LoVo (cell line): ENCODE results near the gene GPLD1.

Experiments
- DNase-seq: peaks from one replicate; pipeline ENCODE4 v3.0.0-alpha.2; 2016; ENCODE audit warnings: low spot score

The GPLD1 gene

GRCh38 chr6:24501374-24501773, 12.0 kb upstream of the GPLD1 start:
- DNase-seq, result no peak

GRCh38 chr6:24500683-24501082, 11.3 kb upstream of the GPLD1 start:
- no peak for DNase-seq

- no peak for DNase-seq
These were observed 8.0 kb upstream of the GPLD1 start for GRCh38 chr6:24497254-24497970.

DNA sequence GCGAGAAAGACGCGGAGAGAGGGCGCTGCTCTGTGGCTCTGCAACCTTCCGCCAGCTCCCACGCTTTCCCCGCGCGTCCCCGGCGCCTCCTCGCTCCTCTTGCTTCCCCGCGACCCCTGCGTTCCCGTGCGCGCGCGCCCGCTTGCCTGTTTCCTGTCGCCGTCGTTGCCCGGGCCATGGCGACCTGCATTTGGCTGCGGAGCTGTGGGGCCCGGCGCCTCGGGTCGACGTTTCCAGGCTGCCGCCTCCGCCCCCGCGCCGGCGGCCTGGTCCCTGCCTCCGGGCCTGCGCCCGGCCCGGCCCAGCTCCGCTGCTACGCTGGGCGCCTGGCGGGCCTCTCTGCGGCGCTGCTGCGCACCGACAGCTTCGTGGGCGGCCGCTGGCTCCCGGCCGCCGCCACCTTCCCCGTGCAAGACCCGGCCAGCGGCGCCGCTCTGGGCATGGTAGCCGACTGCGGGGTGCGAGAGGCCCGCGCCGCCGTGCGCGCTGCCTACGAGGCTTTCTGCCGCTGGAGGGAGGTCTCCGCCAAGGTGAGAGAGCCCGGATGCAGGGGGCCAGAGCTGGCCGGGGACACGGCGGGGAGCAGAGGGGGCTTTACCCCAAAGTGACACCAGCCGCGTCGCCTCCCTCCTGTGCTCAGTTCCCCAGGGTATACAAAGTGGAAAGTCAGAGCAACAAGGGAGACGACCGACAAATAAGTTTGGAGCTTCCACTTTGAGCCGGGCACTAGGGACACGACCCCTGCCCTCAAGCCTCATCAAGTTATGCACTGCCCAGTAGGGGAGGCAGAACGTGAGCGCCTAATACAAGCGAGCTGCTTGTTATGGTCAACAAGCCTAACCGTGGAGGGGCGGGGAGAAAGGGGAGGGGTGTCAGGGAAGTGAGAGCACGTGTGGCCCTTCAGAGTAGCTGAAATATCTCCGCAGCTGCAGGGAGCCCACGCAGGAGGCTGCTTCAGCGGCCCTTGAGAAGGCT, 5.7 kb upstream of the GPLD1 start, which contains the start of gene ALDH5A1:
ALDH5A1 (plus strand) TSS at position 149 of the 975 bp plus-strand sequence; CDS start at position 177, 28 bp downstream.
- DNase-seq, result peak; percentile 67

DNA sequence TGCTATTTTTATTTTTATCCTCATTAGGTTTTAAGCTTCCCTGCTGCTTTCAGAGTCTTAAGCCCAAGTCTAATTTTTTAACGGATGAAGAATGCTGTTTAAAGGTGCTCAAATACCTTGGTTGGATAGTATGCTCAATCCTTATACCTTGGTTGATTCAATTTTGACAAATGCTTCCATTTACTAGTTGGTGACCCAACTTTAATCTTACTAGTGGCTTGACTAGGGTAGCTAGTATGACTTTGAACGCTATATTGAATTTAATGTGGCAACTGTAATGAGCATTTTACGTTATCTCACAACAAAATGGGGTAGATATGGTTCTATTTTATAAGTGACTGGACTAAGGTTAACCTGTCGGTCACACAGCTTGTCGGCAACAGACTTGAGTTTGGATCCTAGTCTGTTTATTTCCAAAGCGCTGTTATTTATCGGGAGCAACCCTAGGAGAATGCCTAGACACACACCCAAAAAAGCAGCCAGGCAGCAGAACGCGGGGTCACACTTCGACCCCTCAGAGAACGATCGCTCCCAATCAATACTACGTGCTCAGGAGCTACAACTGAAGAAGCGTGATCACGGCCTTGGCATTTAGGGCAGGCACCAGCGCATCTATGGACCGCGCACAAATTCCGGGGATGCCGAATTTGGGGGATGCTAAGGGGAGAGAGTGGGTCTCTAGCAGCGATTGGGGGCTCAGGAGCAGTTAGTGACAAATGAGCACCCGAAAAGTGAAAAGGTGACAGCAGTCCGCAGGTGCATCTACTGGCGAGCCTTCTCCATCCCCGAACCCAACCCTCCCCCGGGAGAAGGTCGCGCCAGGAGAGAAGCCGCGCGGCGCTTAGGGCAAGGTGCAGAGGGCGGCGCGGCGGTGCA, 4.8 kb upstream of the GPLD1 start:
- no peak for DNase-seq

GRCh38 chr6:24492475-24492874, 3.1 kb upstream of the GPLD1 start:
- DNase-seq, result peak; percentile 23

DNA sequence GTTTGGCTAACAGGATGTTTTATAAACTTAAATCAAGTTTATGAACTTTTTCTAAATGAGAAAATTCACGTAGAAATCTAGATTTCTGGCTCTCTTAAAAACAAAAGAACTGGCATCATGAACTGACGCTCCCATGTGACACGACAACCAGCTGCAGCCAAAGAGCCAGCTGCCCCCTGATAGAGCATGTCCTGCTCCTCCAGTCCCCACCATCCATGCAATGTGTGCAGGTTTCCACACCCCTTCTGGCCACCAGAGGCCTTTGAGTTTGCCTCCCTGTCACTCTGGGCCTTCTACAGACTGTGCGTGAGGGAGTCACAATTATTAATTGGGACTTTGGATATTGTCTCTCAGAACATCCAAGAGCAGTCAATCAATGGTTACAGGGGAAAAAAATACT, 1.6 kb upstream of the GPLD1 start:
- DNase-seq, result no peak

GRCh38 chr6:24489881-24490280, 503 bp upstream of the GPLD1 start:
- DNase-seq, result no peak

- DNase-seq, result no peak
These were observed 3.3 kb downstream of the GPLD1 start for GRCh38 chr6:24486065-24486464.

DNA sequence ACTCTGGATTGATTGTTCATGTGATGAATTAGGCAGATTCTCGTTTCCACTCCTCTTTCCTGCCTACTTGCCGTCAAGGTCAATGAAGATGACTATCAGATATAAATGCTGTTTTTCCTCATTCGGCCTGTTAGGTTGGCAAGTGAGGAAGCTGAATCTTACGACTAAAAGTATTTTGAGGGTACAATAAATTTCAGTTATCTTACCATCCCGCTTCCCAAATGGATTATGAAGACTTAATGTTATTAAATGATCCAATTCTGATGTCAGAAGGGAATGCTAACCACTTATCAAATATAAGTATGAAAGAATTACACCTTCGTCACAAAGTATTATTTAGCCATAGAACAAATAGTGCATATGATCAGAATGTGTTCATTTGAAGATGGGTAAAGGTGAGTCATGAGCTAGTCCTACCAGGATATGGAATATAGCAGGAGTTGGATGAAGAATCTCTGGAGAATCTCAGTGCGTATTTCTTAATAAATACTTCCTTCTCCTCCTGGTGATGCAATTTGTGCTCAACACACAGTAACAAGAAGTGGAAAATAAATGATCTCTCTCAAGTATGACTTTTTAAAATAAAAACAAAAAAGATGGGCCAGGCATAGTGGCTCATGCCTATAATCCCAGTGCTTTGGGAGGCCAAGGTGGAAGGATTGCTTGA, 4.6 kb downstream of the GPLD1 start:
- DNase-seq, result no peak

DNA sequence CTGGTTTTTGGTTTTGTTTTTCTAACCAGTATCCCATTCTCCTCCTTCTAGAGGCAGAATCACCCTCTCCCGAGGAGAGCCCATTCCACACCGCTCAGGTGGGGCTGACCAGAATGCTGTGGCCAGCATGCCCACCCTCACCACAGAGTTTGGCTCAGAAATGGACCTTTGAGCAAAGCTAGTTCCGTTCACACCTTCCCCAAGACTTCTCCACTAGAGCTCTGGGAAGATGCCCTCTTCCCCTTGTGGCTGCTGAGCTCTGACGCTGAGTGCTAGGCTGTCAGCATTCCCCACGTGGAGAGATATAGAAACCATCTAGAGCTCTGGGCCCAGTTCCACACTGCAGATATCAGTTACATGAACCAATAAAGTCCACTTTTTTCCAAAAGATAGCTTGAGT, 7.9 kb downstream of the GPLD1 start:
- no peak for DNase-seq

- no peak for DNase-seq
These were observed 8.7 kb downstream of the GPLD1 start for GRCh38 chr6:24480705-24481104.

DNA sequence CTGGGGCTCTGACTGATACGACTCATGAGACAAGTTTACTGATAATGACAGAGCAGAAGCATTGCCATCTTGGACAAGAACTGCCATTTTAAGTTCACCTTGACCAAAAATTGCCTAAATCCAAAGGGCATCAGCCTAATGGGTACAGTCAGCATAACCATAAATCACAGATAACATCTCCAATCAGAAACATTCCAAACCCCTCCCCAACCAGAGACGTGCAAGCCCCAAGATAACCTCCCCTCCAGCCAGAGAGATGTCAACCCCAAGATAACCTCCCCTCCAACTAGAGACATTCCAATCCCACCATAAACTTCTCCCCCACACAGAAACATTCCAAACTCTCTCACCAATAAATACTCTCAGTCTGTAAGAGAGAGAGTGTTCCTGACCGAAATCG, 10.5 kb downstream of the GPLD1 start:
- no peak for DNase-seq

GRCh38 chr6:24477070-24477469, 12.3 kb downstream of the GPLD1 start:
- DNase-seq, result no peak

GRCh38 chr6:24476631-24477030, 12.7 kb downstream of the GPLD1 start:
- DNase-seq, result no peak

DNA sequence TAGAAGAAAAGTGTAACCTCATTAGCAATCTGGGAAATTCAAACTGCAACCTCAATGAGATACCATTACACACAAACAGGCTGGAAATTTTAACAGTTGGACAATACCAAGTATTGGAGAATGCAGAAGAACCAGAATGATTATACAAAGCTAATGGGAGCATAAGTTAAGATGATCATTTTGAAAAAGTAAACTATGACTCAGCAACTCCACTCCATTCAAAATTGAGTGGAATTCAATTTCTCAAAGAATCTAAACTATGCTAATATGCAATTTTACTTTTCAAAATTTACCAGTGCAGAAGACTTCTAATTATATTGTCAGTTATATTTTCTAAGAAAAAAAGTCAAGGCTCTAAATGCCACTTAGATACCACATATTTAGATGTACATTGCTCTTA, 17.2 kb downstream of the GPLD1 start:
- no peak for DNase-seq

DNA sequence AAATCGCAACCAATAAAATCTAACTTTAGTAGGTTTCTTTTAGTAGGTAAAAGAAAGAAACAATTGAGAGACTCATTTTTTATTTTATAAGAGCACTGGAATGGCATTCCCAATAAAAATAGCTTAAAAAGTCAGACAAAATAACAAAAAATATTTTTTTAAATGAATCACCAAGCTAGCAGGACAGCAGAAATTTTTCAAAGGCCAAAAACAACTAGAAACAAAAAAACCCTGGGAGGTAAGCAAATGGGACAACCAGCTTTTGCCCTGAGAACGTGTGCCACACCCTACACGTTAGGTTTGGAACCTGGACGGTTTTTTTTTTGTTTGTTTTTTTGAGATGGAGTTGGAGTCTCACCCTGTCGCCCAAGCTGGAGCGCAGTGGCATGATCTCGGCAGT, 19.6 kb downstream of the GPLD1 start:
- no peak for DNase-seq

- no peak for DNase-seq
These were observed 24.9 kb downstream of the GPLD1 start for GRCh38 chr6:24464253-24465038.

DNA sequence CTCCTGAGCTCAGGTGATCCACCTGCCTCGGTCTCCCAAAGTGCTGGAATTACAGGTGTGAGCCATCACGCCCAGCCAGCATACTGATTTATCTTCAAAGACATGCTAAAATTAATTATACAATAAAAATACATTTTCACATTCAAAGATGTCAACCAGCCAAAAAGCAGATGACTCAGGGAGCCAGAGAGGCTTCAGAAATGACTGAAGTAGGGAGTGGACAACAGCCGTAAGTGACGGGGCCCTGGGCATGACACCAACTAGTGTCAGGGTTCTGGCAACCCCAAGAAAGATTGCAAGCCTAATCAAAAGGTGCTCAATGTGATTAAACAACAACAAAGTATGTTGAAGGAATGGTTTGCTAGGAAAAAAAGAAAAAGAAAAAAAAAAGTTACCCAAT, 28.4 kb downstream of the GPLD1 start:
- no peak for DNase-seq

DNA sequence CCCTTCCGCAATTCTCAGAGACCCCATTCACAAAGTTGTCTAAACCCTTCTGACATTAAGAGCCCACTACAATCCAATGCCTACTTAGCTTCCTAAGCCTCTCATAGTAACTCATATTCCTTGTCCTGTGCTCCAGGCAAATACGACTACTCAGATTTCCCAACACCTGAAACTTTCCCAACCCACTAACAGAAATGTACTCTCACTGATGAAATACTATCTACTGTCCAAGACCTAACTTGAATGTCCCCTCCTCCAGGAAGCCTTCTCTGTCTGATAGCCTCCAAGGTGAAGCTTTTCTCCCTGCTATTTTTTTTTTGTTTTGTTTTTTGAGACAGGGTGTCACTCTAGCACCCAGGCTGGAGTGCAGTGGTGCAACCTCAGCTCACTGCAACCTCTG, 30.4 kb downstream of the GPLD1 start:
- no peak for DNase-seq

GRCh38 chr6:24458134-24458533, 31.2 kb downstream of the GPLD1 start:
- no peak for DNase-seq
